GM04503 (cell line): ENCODE results near the gene TEPSIN.

Experiments
- DNase-seq: peaks from one replicate; pipeline ENCODE4 v3.0.0-alpha.2; 2012; ENCODE audit warnings: low read depth

Gene TEPSIN

DNA sequence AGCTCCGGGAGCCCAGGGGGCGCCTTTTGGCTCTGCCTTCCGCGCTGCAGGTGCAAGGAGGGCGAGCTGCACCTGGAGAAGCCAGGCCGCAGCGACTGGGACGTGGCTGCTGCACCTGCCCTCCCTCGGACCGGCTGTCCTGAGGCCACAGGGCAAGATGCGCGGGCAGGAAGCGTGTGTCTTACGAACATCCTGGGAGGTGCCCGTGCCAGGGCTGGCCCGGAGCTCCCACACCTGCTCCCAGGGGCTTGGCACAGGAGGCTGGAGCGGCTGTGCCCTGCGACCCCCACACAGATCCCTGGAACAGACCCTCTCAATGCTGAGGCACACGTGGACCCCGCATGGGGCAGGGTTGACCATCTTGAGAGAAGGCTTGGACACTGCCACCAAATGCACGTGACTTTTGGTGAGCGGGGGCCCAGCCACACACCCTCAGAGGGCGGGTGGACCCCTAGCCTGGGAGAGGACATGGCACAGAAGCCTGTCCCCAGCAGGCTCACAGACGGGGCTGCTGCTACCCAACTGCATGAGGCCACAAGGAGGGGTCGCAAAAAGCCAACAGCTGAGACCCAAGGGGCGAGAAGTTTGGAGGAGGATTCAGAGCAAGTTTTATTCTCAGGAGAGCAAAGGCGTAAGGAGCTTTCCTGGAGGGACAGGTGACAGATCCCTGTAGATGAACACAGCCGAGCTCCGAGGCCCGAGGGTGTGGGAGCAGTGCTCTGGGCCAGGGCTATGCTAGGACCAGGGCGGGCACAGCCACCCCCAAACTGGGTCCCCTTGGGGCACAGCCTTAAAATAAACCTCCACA, 11.6 kb upstream of the TEPSIN start:
- no peak for DNase-seq

DNA sequence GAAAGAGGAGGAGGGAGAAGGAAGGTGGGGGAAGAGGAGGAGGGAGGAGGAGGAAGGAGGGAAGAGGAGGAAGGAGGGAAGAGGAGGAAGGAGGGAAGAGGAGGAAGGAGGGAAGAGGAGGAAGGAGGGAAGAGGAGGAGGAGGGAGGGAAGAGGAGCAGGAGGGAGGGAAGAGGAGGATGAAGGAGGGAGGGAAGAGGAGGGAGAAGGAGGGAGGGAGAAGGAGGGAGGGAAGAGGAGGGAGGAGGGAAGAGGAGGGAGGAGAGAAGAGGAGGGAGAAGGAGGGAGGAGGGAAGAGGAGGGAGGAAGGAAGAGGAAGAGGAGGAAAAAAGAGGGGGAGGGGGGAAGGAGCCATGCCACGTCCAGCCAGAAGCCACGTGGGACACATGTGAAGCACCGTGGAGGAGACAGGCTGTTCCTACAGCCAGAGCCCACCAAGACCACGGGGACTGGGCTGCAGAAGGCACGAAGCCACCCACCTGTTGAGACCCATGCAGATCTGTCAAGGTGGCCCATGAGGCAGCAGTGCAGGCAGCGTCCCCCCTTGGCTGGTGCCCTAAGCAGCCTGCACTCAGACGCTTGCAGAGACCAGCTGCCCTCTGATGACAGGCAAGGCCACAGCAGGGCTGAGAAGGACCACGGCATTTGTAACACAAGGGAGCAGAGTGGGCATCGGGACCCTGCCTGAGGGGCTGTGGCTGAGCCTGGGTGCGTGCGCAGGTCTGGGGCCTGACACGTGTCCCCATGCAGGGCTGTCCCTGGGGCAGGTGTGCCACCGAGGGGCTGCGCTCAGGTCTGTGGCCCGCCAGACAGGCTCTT, 10.6 kb upstream of the TEPSIN start:
- no peak for DNase-seq

DNA sequence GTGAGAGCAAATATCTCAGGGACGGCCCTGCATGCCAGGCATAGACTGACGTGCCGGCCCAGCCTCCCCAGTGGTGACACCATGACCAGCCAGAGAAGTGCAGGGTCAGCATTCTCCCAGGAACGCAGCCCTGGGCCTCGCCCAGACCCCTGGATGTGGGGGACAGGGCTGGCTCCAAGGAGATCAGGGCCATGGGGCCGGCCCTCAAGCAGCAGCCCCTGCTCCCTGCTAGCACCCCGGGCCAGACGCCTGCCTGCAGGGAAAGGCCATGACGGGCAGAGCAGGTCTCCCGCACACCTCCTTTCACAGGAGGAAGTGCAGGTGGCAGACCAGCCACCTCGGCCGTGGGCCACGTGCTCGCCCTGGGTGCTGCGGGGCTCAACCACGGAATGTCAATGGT, 9.8 kb upstream of the TEPSIN start:
- DNase-seq: no peak

DNA sequence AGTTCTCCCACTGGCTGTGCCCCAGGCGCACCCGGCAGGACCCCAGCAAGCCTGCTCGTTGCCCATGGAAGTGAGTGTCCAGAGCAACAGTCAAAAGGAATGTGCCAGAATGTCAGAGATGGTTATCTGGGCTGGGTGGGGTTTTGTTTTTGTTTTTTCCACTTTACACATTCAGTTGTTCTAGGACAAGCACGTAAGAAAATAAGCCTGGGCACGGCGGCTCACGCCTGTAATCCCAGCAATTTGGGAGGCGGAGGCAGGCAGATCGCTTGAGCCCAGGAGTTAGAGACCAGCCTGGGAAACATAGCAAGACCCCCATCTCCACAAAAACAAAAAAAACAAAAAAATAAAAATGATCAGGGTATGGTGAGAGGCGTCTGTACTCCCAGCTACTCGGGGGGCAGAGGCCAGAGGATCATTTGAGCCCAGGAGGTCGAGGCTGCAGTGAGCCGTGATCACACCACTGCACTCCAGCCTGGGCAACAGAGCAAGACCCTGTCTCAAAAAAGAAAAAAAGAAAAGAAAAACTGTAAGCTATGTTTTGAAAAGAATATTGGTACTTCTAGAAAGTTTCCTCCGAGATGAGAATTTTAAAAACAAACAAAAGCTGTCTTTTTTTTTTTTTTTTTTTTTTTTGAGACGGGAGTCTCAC, 8.6 kb upstream of the TEPSIN start:
- DNase-seq: no peak

DNA sequence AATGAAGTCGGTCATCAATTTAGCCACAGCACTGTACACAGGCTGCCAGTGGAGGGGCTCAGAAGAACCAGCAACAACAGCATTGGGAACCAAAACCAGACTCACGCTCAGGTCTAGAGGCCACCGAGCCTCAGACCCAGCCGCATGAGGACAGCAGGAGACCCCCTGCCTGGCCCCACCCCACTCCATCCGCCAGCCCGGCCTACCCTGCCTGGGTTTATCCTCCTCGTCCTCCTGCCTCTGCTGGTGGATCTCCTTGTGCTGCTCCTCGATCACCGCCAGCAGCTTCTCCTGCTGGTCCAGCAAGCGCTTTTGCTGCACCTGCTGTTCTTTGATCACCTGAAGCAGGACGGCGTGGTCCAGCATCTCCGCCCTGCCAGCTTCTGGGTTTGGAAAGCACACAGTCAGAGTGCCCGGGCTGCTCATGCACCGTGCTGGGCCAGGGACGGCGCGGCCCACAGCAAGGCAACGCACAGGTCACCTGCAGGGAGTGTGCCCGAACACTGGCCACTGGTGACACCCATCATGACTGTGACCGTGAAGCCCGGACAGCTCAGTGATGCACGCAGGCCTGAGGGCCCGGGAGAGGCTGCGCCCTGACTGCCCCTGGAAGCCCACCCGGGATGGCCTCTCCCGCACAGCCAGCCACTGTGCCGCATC, 8.0 kb upstream of the TEPSIN start:
- DNase-seq: no peak

DNA sequence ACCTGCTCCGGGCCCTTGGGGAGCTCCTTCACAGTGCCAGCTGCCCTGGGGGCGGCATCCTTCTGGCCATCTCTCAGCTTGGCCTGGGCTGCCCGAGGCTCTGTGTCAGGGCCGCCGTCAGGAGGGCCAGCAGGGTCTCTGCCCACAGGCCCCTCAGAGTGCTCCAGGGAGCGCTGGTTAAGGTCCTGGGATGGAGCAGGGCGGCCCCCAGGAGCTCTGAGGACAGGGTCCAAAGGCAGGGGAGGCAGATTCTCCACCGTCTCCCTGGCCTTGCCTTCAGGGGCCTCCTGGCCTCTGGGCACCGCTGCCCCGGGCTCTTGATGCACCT, 7.5 kb upstream of the TEPSIN start:
- DNase-seq: no peak

DNA sequence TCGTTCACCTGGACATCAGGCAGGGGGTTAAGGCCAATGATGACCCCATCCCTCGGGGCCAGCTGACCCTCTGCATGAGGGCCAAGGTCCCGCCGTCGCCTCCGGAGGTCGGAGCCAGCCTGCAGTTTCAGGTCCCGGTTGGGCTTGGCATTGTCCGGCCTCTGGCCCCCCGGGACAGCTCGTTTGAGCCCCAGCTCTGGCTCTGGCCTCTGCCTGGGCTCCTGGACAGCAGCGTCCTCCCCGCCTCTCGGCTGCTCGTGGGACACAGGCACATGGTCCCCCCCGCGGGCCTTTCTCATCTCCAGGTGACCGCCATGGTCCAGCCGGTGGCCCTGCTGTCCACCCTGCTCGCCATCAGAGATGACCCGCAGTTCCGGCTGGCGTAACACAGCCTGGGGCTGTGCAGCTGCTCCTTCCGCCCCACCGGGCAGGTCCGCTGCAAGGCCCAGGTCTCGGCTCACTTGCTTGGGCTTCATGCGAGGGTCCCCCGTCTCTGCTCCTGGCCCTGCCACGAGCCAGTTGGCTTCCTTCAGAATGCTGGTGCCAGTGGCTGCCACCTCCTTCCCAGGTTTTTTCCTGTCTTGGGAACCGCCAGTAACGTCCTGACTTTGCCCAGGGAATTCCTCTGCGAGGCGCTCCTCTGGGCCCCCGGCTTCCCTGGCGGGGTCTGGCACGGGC, 6.9 kb upstream of the TEPSIN start:
- DNase-seq: no peak

DNA sequence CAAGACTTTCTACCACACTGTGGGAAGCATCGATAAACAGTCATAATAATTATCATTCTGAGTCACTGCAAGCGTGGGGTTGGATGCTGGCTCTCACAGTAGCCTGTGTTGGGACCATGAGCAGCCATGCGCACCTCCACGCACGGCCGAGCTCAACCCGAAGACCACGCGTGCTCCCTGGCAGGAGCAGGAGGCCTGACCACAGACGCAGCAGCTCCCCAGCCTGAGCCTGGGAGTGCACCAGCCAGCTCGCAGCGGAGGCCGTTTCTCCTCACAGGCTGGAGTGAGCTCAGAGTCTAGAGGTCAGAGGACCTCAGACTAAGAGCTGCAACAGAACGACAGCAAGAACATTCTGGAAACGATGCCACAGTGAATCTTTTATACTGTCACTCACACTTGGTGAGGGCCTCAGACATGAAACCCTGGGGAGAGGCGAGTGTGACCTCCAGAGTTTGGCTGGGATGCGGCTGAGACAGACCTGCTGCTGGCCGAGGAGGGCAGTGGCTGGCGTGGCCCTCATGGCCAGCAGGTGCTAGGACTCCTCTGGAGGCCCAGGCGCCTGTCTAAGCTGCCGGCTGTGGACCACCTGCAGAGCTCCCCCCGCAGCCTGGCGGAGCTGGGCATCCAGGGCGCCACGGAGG, 6.3 kb upstream of the TEPSIN start:
- DNase-seq: no peak

DNA sequence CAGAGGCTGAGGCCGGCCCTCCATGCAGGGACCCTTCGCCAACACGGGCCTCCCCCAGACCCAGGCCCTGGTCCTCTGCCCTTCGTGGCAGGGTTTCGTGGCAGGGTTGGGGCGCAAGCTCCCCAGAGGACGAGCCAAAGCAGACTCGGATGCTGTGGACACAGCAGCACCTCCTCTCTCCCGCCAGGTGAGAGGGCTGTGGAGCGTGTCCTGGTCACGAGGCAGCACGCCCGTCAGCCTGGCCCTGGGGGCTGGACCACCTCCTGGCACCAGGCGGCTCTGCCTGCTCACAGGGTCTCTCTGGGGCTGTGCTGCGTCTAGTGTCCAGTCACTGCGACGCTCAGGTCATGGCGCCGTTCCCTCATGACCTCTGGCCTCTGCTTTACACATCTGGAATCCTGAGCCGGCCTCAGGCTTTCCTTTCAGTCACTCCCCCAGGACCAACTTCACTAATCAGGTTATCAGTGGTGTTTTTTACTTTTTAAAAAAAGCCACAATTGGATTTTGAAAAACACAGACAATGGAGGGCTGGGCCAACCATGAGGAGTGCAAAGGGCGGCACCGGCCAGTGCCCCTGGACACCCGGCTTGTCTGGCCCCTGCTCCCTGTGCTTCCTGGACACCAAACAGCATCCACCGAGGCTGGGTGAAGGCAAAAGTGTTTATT, 5.6 kb upstream of the TEPSIN start:
- DNase-seq: no peak

DNA sequence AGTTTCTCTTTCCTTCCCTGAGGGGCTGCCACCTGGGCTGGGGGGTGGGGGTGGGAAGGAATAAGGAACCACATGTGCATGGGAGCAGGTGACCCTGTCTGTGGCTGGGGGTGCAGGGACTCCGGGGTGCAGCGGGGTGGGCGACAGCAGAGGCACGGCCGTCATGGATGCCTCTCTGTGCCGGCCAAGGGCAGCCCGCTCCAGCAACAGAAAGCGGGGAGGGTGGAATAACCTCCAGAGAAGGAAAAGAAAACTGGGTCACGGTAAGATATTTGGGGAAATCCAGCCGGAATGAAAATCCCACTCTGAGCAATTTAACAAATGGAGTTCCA, 4.4 kb upstream of the TEPSIN start:
- no peak for DNase-seq

DNA sequence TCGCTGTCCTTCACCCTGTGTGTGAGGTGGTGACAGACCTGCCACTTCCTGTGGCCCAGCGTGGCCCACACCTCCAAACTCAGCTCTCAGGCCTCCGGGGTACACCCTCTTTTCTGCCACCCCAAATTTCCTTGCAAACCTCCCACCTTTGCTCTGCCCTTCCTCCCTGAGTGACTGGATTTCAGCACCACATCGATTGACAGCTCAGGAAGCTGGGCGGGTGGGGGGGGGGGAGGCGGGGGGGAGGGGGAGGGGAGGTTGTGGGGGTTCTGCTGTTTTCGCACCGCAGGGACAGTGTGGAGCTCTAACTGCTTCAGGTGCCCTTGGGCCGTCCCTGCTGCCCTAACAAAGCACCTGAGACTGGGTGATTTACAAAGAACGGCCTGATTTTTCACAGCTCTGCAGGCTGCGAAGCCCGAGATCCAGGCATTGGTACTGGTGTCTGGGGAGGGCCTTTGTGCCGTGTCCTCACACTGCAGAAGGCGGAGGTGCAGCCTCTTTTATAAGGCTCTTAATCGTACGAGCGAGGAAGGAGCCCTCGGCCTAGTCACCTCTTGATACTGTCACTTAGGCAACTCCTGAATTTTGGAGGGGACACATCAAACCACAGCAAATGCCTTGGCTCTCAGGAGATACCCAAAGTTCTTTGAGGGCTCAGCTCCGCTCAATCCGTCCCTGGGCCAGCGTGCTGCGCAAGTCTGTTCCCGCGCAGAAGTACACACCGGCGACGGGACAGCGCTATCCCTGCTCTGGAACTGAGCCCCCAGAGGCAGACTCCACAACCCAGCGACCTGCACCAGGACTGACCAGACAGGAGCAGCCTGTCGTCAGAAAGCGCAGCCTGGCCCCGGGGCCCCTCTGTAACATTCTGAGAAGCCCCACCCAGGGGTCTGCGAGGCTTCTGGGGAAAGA, 3.8 kb upstream of the TEPSIN start:
- DNase-seq: no peak

DNA sequence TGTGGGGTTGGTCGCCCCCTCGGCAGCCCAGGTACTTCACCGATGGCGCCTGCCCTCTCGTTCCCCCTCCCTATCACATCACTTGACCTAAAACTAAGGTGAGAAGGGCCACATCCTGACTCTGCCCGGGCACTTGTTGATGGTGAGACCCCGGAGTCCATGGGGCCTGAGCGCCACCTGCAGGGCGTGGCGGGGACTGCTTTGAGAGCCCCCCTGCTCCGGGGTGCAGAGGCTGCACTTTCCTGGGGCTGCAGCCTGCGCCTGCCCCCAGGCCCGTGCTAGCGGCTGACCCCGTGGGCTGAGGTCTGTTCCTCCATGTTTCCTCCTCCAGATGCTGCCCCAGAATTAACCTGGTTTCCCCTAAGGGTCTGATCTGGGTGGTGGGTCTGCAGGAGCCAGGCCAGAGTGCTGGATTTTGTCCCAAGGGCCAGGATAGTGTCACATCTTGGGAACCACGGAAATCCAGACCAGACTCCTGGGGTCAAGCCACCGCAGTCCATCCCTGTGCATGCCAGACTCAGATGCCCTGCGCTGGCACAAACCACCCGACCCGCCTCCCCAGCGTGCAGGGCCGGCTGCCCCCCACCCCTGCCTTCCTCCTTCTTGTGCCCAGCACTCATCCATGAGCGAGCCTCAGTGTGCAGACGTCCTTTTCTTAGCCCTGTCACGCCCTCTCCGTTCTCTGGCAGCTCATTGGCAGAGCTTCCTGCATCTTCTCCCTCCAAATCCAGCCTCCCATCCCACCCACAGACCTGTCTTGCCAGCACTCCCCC, 3.0 kb upstream of the TEPSIN start:
- no peak for DNase-seq

DNA sequence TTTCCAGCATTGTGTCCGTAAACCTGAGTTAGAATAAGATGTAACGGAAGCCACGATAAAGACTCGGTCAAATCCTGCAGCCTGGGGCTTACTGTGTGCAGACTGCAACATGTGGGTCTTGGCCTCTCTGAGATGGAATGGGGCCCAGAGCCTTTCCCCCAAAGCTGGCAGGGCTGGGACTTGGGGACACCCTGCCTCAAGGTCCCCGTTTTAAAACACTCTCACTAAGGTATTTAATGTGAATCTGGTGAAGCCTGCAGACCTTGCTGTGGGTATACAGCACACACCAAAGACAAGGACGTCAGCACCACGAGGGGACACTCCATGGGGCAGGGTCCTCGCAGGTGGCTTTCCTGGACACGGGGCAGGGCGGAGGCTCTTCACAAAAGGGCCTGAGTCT, 2.3 kb upstream of the TEPSIN start:
- no peak for DNase-seq

DNA sequence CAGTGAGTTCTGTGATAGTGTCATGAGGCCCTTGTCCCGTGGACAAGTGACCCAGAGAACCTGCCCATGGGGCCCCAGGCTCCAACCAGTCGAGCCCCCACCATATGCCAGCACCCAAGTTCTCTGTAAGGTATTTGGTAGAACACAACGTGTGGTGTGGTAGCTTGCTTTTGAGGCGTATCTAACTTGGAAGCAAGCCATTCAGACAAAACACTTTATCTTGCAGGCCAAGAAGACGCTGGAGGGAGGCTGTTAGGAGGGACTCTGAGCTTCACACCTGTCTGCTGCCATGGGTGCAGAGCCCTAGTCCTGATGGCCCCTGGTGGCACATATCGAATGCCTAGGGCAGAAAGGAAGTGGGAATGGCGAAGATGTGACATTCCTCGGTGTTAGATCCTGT, 1.9 kb upstream of the TEPSIN start:
- DNase-seq: no peak

DNA sequence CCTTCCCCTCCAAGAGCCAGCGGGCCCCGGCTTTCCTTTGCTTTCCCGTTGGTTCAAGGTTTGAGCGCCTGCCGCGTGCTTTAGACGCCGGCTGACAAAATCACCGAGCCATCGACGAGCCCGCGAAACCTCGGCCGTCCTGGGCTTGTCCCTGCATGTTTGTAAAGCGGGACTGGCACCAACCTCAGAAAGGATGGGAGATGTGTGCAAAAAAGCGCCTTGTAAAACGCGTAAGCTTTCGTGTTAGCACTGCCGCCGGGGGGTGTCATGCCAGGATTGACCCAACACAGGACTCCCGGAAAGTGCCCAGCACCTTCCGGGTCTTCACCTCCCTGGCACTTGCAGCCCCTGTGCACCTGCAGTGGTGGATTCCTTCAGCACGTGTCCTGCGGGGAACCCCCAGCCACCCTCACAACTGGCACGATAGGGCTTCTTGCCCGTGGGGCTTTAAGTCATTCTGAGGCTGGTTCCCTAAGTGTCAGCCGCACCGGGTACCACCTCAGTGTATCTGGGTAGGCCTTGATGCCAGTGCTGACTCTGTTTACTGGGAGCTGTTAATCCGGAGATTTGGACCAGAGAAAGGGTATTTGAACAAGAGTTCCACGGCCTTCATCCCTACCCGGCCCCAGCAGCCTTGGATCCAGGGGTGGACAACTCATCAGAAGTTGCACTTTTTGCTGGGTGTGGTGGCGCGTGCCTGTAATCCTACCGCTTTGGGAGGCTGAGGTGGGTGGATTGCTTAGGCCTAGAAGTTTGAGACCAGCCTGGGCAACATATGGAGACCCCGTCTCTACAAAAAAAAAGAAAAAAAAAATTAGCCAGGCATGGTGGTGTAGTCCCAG, 1.1 kb upstream of the TEPSIN start:
- no peak for DNase-seq

DNA sequence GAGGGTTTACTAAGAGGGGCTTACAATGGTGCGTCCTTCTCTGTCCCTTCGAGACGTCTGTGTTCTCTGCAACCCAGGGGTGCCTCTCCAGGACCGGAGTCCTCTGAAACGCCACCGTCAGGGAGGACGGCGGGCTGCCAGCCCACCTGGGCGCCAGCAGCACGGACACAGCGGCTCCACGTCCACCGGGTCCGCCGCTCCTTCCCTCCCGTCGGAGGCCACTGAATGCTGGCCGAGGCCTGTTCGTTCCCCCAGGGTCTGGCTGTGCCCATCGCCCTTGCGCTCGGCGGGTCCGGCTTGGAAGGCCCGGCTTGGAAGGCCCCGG, 403 bp downstream of the TEPSIN start:
- DNase-seq: no peak

DNA sequence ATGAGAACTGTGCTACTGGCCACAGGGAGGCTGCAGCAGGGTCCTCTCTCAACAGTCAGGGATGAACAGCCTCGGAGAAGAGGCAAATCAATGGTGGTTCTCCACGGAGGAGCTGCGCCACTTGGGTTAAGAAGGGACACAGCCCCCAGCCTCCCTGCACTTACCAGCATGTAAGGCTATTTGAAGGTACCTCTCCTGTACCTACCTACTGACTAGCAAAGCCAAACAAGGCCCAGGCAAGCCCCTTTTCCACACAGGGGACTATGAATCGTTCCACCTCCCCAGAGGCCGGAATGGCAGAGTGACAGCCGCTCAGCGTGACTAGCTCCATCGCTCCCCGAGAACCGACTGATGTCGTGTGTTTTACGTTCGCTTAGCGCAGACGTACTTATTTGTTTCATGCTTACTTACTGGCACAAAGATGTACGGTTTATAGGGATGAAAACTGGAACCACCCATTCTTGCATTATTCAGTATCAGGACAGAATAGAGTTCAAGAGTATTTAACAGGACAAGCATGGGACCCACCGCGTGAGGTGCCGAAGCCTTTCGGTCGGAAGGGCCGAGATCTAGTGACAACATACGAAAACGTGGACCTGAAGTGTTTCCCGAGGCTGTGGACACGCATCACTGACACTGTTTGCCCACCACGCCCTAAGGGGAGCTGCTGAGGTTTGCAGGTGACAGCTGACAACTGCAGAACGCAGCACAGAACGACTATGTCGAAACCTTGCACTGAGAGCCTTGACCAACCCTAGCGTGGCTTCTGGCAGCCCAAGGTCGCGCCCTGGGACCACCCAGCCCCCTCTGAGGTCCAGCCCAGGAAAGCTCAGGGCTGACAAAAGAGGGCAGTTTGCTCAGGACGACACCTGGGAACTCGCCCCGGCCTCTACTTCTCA, 1.0 kb downstream of the TEPSIN start:
- no peak for DNase-seq
